NCI-H526 (cell line): ENCODE data around the gene TMIE.

Experiments used
- DNase-seq, 2 experiments: peaks; one replicate each; lab custom pipeline; 2025; lab: John Stamatoyannopoulos, UW

Gene TMIE

GRCh38 chr3:46701181-46701939 lies at the start of gene TMIE:
Gene TMIE (plus strand): TSS chr3:46701392. CDS start chr3:46701488, 96 bp downstream.
- DNase-seq = peak in 1 of 2 experiments; percentile 25

- DNase-seq = no peak
These were observed 45.9 kb upstream of the TMIE start for GRCh38 chr3:46655271-46655670.

DNA sequence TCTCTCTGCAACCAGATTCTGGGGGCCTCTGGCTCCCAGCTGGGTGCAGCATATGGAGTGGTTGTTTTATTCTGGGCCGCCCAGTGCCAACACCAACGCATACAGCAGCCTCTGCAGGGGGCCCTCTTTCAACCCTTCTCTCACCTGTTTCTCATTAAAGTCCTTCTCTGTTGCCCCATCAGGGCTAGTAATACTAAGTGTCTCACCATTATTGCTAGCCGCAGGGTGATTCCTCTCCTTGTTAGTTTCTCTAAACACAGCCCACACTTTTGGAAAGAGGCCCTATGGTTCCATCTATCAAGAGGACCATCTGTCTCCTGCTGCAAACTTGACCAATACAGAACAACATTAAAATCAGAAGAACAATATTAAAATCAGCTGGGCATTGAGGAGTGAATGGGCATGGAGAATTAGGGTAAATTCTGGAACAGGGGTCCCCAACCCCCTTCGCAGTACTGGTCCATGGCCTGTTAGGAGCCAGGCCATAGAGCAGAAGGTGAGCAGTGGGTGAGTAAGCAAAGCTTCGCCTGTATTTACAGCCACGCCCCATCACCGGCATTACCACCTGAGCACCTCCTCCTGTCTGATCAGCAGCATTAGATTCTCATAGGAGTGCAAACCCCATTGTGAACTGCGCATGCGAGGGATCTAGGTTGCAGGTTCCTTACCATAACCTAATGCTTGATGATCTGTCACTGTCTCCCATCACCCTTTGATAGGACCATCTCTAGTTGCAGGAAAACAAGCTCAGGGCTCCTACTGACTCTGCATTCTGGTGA lies 44.2 kb upstream of the TMIE start:
- DNase-seq = no peak

- DNase-seq = no peak
These were observed 41.9 kb upstream of the TMIE start for GRCh38 chr3:46659285-46659684.

- no peak for DNase-seq
These were observed 41.2 kb upstream of the TMIE start for GRCh38 chr3:46660003-46660402.

DNA sequence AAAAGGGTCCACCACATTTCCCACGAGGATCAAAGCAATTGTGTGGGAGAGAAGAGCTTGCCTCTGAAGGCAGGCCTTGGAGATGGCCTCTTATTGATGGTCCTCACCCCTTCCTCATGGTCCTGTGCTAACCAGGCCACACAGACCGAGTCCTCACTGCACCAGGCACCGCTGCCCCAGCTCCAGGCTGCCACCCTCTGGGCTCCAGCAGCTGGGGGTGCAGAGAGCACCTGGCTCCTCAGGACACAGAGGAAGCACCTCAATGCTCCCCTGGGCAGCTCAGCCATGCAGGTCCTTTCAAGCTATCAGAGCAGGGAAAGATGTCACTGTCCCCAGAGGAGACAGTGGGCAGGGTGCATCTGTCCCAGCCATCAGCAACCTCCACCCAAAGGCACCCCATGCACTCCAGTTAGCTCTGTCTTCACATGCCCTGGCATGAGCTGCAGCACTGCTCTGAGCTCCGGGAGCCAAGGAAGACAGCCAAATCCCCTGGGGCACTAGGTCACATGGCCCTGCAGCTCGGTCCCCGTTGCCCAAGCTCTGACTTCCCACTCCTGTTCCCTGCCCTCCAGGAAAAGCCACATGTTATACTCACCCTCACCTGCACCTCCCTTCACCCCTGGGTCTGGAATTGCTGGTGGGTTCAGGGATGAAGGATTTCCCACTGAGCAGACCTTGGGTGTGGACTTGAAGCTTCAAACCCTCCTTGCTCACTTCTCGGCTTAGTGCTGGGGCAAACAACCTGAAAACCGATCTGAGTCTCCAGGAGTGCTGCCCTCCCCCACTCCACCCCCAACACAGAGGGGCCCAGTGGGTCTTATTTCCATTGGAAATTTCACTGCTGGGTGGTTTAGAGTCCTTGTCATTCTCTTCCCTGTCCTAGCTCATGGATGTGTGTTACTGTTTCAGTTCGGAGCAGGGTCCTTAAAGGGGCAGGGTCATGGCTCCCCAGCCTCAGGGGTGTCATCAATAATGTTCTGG lies 40.4 kb upstream of the TMIE start:
- DNase-seq = peak in 1 of 2 experiments; percentile 42

DNA sequence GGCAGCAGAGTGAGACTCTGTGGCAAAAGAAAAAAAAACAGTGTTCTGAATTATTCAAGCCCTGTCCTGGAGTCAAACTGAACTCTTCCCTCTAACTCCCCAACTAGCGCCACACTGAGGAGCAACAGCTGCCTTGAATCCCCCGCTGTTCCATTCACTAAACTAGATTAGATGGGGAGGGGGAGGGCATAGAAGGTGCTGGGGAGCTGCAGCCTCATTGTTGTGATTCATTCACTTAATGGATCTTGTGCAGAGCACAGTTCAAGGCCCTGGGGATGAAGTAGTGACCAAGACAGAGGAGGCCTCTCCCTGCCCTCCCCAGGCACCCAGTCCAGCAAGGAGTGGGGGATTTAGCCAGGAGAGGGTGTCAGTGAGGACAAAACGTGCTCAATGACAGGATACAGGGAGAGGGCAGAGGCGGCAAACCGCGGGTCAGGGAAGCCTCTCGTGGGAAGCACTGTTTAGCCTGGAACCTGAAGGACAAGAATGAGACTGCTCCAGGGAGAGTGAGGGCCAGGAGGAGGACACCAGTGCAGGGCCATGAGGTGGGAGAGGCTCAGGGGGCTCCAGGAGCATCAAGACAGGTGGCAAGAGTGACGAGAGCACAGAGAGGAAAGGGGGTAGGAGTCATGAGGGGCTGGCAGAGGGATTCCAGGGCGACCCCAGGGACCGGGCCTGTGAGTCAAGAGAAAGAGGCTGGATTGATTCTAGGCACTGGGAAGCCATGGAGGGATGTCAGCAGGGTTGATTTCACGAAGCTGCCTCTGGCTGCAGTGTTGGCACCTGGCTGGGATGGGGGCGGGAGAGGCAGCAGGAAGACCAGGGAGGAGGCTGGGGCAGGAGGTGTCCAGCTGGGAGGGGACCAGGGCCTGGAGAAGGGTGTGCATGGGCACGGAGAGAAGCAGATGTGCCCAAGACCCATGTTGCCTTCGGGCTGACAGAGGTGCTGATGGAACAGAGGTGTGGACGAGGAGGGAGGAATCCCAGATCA lies 39.1 kb upstream of the TMIE start:
- no peak for DNase-seq

- DNase-seq = no peak
These were observed 38.2 kb upstream of the TMIE start for GRCh38 chr3:46662771-46663551.

GRCh38 chr3:46663591-46664135 lies 37.5 kb upstream of the TMIE start:
- DNase-seq = peak in 1 of 2 experiments; percentile 14

DNA sequence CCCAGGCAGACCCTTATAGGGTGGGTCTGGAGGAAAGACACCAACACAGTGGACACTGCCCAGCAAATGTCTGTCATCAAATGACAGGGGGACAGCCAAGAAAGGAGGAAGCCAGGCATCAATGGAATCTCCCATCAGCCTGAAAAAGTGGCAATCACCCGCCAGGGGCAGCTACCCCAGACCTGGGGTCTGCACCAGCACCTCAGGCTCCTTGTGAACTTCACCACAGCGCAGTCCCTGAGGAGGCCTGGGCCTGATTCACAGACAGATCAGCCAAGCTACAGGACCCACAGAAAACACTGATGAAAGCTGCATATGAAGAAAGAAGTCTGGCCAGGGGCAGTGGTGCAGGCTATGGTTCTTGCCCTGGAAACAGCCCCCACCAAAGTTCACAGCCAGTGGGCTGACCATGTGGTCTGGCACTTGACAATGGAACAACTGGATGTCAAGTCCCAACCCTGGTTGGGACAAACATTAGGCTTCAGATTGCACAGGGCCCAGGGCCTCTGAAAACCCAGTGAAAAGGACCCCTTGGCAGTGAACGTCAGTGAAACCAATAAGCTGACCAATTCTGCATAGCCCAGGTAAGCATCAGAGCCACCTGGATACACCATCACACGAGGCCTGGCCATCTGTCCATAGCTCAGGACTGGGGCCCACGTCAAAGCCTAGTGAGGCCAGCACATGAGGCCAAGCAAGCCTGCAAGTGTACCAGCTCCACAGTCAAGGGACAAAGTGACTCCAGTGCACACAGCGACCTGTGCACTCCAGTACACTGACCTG lies 36.8 kb upstream of the TMIE start:
- no peak for DNase-seq

DNA sequence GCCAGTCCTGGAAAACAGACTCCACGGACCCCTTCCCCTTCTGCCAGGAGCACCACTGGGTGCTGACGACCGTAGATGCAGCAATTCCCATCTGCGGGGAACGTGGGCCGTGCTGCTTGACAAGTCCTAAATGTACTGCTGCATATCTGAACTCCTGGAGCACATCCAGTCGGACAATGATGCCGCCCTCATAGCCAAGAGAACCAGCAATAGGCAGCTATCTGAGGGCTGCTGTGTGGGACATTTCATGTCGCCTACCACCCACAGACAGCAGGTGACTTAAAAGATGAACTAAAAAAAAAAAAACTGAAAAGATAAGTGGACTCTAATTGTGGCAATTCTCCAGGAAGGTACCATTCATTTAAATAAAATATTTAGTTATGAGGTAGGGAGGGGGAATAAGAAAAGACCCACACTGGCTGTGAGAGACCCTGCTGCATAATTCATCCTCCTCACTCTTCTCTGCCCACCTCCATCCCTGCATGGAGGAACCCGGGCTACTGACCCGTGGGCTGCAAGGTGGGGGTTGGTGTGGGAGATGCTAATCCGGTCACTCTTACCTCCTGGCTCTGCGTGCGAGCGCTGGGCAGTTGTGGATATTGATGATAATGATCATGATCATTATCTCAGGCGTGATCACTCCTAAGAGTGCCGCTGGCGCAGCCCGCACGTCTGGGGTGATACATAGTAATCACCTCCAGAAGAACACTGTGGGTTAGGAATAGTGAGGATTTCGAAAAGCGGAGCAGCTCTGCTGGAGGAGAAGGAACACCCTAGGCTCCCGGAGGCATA lies 36.0 kb upstream of the TMIE start:
- DNase-seq = no peak

DNA sequence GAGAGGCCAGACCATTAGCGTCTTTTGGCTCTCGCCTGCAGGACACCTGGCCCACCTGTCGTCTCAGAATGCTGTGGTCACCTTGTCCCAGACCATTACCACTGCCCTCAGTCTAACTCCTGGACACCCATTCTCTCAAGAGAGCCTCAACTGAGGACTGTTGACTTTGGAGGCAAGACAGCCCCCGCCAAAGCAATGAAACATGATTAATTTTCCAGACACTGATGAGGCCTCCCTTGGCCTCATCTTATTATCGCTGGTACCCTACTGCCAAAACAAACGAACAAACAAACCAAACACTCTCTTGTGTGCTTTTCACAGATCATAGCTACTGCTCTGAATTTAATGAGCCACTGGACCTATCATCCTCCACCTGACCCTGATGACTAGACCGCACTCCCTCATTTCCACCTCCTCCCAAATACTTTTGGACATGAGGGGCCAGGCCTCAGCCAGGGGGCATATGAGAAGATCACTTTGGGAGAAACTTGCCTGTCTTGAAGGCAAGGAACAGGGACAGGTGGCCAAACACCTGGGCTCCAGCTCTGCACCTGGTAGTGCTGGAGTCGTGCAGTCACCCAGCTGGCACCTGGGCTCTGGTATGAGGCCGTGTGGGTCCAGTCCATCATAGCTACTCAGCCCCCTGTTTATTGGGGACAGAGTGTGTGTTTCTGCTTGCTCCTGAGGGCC lies 35.3 kb upstream of the TMIE start:
- no peak for DNase-seq

DNA sequence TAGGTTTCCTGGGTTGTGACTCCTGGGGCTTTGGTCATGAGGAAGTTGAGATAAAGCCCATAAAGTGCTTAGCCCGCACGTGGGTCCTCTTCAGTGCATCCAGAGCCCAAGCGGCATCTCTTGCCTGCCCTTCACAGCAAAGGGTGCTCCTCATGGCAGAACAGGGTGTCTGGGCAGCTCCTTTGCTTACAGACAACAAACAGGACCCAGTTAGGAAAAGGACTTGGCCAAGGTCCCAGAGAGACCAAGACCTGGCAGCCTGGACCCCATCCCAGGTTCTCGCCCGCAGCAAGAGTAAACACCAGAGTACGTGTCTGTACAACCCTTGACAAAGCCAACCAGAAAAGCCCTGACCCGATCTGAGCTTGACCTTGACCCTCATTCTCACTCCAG lies 34.7 kb upstream of the TMIE start:
- DNase-seq = no peak

DNA sequence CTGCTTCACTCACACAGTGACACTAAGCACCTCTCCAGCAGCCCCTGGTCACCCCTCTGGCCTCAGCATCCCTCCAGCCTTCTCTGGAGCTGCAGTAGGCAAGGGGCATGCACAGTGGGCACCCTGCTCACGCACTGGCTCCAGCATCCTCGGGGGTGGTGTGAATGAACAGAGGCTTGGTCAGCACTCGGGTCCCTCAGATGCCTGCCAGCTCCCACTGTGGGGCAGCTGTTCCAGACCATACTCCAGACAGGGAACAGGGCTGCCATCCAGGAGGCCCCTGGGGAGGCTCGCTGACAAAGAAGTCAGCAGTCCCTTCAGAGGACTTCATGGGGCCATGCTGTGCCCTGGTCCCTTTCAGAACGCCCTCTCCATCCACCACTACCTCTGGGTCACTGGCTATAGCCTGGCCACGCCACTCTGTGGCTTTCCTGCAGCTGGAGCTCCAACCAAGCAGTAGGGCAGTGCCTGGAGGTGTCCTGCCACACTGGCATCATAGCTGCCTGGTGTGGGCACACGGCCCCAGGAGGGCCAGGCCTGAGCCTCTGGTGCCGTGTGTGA lies 34.1 kb upstream of the TMIE start:
- no peak for DNase-seq

DNA sequence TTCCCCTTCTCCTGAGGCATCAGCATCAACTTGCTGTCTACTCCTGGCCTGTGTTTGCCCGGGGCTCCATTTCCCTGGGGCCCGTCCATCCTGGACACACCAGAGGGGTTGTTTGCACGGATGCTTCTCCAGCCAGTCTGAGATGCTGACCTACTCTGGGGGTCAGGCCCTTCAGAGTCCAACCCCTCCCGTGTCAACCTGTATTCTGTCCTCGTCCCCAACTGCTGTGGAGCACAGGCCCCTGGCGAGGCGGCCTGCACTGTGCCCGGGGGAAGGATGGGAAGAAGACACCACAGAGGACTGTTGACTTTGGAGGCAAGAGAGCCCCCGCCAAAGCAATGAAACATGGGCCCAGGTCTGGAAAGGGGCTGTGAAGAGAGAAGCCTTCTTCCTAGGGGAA lies 33.5 kb upstream of the TMIE start:
- DNase-seq = no peak

- DNase-seq = no peak
These were observed 33.1 kb upstream of the TMIE start for GRCh38 chr3:46668116-46668515.

GRCh38 chr3:46668591-46668990 lies 32.6 kb upstream of the TMIE start:
- DNase-seq = no peak
